ENCODE data around the gene RPS24.
"Not testable (repeated sequence)": the region's sequence is repeated elsewhere in the genome, so short reads cannot be mapped to it uniquely, and the experiment has no call there.

The RPS24 gene

DNA sequence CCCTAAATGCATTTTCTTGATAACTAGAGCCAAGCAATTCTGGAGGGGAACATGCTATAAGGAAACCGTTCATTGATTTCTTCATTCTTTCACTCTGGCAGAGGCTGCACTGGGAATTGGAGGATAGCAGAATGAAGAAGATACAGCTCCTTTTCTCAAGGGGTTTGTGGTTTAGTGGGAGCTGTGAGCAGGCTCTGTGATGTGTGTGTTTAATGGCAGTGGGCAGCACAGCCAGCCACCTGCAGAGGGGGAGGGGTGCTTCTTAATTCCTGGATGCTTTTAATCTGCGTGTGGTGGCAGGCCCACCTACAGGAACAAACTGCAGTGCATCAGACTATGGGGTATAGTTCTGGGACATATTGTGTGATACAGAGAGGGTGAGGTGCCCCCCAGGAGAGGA lies 31.9 kb downstream of the RPS24 start:
- TF ChIP-seq, protein P1, sequence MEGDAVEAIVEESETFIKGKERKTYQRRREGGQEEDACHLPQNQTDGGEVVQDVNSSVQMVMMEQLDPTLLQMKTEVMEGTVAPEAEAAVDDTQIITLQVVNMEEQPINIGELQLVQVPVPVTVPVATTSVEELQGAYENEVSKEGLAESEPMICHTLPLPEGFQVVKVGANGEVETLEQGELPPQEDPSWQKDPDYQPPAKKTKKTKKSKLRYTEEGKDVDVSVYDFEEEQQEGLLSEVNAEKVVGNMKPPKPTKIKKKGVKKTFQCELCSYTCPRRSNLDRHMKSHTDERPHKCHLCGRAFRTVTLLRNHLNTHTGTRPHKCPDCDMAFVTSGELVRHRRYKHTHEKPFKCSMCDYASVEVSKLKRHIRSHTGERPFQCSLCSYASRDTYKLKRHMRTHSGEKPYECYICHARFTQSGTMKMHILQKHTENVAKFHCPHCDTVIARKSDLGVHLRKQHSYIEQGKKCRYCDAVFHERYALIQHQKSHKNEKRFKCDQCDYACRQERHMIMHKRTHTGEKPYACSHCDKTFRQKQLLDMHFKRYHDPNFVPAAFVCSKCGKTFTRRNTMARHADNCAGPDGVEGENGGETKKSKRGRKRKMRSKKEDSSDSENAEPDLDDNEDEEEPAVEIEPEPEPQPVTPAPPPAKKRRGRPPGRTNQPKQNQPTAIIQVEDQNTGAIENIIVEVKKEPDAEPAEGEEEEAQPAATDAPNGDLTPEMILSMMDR (IDR thresholded peaks at IDR 0.05; ENCODE audit: low read depth, low read length, missing control alignments): no peak
- no peak for DNase-seq (ENCODE audit: extremely low read depth, low read depth)
- no peak overlapping the region for H3K4me3 ChIP-seq (replicated peaks; ENCODE audit: low read depth, low read length)

DNA sequence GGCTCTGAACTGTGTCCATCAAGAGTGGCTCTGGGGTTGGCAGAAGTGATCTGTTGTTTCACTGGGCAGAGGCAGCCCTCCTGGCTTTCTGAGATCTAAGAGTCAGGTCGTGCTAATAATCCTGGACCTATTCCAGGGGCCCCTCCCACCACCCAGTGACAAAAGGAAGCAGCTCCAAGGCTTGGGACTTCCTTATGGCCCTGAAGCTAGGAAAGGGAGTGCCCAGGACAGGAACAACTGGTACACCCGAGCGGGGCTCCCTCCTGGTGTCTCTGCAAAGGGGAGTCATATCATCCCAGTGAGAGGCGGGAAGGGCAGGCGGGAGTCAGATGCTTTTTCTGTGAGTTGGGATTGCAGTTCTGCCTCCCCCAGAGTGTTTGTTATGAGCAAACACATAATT lies 32.3 kb downstream of the RPS24 start:
- no peak overlapping the region for H3K4me3 ChIP-seq (replicated peaks; ENCODE audit: low read depth, low read length)
- no peak for DNase-seq (ENCODE audit: extremely low read depth, low read depth)
- TF ChIP-seq, protein P1 (IDR thresholded peaks at IDR 0.05; ENCODE audit: low read depth, low read length, missing control alignments): no peak

DNA sequence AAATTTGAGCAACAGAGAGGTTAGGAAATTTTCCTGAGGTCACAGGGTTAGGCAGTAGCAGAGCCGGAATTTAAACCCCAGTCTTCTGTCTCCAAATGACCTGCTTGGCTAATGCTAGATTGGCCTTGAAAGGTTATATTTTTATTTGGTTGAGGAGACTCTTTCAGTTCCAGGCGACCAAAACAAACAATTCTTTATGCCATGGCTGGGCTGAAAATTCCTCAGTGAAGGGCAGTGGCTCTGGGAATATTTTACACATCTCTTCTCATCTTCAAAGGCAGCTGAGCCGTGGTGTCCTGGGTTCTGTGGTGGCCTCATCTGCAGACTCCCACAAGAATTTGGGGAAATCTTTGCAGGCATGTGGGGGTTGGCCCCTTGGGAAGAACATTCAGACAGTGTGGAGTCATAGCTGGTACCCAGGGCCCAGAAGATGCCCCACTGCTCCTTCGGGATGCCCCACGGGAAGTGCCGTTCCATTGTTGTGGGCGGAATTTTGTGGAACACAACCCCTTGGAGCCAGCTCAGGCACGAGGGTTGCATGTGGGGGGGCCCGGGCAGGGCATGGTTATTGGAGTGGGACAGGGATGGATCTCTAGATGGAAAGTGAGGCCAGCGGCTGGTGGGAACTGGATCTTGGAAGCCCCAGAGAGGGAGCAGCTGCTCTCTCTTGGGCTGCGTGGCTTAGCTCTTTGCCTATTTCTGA lies 33.2 kb downstream of the RPS24 start:
- DNase-seq (ENCODE audit: extremely low read depth, low read depth): no peak
- no peak overlapping the region for H3K4me3 ChIP-seq (replicated peaks; ENCODE audit: low read depth, low read length)
- TF ChIP-seq, protein P1 (IDR thresholded peaks at IDR 0.05; ENCODE audit: low read depth, low read length, missing control alignments): no peak

DNA sequence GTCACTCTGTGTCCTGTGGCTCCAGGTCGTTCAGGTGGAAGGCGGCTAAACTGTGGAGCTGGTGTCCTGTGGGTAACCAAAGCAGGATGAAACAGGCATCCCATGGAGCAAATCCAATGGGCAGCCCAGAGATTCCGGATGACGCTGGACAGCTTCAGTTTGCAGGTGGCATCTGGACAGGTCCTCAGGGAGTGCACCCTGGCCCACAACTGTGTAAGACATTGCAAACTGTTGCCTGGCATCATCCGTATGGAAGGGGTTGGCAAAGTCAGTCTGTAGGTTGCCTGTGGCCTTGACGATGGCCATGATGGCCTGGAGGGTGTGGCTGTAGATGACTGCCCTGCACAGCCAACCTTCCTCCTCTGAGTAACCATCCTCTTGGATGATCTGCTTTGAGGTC lies 35.5 kb downstream of the RPS24 start:
- DNase-seq (ENCODE audit: extremely low read depth, low read depth): no peak
- TF ChIP-seq, protein P1 (IDR thresholded peaks at IDR 0.05; ENCODE audit: low read depth, low read length, missing control alignments): no peak
- H3K4me3 ChIP-seq (replicated peaks; ENCODE audit: low read depth, low read length): no peak overlapping the region

DNA sequence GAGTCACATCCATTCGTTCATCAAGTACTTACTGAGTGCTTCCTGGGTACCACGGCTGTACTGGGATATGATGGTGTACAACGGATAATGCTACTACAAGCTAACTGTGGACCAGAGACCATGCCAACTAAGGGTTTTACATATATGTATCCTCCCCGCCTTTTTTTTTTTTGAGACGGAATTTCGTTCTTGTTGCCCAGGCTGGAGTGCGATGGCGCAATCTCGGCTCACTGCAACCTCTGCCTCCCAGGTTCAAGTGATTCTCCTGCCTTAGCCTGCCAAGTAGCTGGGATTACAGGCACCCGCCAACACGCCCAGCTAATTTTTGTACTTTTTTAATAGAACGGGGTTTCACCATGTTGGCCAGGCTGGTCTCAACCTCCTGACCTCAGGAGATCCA lies 36.4 kb downstream of the RPS24 start:
- DNase-seq (ENCODE audit: extremely low read depth, low read depth); H3K4me3 ChIP-seq (replicated peaks; ENCODE audit: low read depth, low read length): not testable (repeated sequence)

DNA sequence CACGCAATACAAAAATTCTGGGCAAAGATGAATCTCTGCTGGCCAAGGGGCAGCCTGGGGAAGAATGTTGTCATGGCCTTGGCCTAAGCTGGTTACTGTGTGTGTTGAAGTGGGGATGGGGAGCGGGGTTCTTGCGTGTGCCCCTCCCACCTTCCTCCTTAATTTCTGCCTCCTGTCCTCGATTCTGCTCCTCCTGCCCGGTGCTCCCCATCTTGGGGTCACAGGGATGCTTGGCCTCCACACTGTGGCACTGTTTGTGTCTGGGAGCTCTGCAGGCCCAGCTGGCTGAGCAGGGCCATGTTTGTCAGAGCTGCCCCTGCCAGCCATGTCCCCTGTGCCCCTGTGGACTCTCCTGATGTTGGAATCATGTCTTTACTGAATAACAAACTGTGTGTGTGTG lies 37.1 kb downstream of the RPS24 start:
- TF ChIP-seq, protein P1 (IDR thresholded peaks at IDR 0.05; ENCODE audit: low read depth, low read length, missing control alignments): no peak
- no peak overlapping the region for H3K4me3 ChIP-seq (replicated peaks; ENCODE audit: low read depth, low read length)
- DNase-seq (ENCODE audit: extremely low read depth, low read depth): no peak

DNA sequence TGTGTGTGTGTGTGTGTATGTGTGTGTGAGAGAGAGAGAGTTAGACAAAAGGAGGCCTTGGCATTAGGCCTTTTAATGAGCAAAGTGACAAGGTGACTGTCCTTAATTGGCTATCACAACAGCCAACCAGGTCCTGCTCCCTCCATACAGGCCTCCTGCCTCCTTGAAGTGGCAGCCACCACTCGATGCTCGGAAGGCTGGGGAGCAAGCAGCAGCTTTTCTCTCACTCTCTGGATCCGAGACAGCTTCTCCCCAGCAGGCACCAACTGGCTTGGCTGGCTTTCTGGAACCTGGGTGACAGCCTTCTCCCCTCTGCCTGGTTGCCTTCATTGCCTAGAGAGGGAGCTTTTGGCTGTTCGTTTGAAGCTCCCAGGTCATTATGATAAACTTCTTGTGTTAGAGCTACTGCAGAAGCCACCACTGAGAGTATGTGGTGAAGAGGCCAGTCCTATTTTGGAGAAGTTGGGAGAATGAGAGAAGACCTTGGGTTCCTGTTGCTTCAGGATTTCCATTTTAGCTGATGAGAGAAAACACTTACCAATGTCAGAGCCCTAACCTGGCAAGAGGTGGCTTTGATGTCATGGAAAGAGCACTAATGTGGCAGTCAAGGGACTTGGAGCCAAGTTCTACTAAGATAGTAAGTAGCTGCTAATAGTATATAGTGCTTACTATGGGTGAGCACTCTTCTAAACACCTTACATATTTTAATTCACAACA lies 37.6 kb downstream of the RPS24 start:
- TF ChIP-seq, protein P1 (IDR thresholded peaks at IDR 0.05; ENCODE audit: low read depth, low read length, missing control alignments): no peak
- no peak overlapping the region for H3K4me3 ChIP-seq (replicated peaks; ENCODE audit: low read depth, low read length)
- no peak for DNase-seq (ENCODE audit: extremely low read depth, low read depth)
